Non-pigmented ciliary epithelial cell (primary cell): ENCODE results near the gene TCF12.

Experiments
- DNase-seq: peaks from one replicate; pipeline ENCODE4 v3.0.0-alpha.2; 2010; ENCODE audit warnings: low read depth

The TCF12 gene

GRCh38 chr15:57320631-57321220, 402.3 kb downstream of the TCF12 start:
- DNase-seq: peak; percentile 46

GRCh38 chr15:57321485-57321884, 403.0 kb downstream of the TCF12 start:
- DNase-seq: no peak

- DNase-seq: no peak
Measured at GRCh38 chr15:57321973-57322601, 403.6 kb downstream of the TCF12 start.

GRCh38 chr15:57322602-57323250, 404.3 kb downstream of the TCF12 start:
- DNase-seq: no peak

DNA sequence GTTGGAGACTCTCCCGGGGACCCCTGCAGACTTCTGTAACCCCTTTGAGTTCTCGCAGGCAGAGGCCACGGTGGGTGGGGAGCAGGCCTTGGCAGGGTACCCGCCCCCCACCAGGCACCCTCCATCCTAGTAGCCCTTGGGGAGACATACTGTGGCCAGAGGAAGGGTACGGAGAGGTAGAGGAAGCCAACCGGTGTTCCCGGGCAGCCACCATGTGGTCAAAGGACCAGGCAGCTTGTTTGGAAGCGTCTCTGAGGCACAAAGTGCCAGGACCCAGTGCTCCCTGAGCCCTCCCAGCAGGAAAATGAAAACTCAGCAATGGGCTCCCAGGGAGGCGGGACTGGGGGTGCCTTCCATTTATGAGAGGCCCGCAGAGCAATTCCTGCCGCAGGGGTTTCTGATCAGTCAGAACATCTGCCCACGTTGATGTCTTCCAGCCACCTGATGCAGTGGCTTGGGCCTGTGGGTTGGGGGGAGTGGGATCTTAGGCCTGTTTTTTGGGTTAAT, 404.9 kb downstream of the TCF12 start:
- no peak for DNase-seq

- DNase-seq: no peak
Measured at GRCh38 chr15:57323806-57324589, 405.6 kb downstream of the TCF12 start.

GRCh38 chr15:57324590-57324890, 406.1 kb downstream of the TCF12 start:
- no peak for DNase-seq

DNA sequence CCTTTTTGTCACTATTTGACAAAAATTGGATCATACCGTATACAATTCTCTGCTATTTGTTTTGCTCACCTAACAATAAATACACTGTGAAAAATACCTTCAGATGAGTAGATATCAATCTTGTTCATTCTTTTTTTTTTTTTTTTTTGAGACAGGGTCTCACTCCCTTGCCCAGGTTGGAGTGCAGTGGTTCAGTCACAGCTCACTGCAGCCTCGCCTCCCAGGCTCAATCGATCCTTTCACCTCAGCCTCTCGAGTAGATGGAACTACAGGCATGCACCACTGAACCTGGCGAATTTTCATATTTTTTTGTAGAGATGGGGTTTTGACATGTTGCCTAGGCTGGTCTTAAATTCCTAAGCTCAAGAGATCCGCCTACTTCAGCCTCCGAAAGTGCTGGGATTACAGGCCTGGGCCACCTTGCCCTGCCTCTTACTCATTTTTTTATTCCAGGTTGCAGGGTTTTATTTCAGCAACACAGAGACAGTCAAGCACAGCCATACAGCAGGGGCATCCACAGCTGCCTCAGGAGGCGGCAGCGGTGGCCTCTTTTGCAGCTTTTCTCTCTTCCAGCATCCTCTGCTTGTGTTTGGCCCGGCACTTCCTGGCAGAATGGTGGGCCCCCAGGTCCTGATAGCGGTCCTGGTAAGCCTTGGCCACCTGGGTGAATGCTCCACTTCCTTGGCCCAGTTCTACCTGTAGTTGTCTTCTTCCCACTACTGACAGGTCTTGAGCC, 406.7 kb downstream of the TCF12 start:
- no peak for DNase-seq

DNA sequence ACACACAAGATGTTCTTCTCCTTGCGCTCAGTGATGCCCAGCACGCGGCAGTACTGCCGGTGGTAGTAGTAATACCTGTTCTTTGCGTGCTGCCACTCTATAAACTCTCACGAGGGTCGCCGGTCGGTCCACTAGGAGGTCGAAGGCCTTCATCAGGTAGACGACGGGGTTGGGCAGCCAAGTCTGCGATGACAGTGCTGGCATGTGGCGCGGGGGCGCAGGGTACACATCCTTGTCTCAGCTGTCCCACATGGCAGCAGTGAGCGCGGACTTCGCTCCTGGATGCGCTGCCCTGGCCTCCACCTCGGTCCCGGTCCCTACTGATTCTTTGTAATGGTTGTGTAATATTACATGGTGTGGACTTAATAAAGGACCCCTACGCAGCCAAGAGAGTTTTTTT, 407.8 kb downstream of the TCF12 start:
- DNase-seq: no peak

GRCh38 chr15:57327985-57328471, 409.6 kb downstream of the TCF12 start:
- DNase-seq: peak; percentile 96

DNA sequence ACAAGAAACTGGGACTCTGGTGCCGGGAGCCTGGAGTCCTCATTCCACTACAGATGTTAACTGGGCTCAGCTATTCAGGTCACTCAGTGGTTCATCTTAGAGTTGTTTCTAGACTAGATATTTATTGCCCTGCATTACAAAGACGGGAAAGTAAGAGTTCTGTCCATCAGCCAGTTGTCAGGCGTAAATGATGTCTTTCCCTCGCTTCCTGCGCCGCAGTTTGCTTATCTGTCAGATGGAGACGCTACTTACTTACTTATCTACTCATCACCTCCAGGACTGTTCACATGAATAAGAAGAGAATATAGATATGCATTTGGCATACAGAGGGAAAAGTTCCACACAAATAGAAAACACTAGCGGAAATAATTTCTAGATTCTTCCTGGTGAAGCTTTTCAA, 410.0 kb downstream of the TCF12 start:
- DNase-seq: no peak

GRCh38 chr15:57328897-57329296, 410.5 kb downstream of the TCF12 start:
- DNase-seq: no peak

DNA sequence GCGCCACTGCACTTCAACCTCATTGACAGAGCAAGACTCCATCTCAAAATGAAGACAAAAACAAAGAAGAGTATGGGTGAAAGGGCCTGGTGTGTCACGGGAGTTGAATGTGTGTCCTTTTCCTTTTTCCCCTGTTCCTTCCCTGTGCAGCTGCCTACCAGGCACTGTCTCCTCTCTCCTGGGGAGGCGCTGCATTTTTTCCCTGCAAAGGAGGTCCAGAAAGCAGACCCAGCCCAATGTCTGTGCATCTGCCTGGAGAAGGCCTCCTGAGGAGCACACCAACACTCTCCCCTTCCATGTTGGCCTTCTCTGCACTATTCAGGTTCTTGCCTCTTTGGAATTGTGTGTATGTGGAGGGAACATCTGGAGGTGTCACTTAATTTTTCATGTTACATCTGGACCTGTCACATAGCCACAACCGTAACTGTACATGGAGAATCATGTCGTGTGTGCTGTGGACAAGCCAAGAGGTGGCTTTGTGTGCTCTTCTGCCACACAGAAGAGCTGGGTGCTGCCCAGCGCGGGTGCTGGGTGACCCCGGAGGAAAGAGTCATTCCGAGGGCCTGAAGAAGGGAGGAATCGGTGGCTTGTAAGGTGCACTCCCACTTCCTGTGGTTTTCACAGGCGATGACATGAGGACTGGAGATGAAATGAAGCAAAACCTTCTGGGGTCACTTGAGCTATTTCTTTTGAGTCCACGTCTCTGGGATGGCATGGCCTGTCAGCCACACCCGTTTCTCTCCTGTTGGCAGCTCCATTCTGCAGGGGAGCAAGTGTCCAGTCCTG, 411.3 kb downstream of the TCF12 start:
- DNase-seq: no peak

DNA sequence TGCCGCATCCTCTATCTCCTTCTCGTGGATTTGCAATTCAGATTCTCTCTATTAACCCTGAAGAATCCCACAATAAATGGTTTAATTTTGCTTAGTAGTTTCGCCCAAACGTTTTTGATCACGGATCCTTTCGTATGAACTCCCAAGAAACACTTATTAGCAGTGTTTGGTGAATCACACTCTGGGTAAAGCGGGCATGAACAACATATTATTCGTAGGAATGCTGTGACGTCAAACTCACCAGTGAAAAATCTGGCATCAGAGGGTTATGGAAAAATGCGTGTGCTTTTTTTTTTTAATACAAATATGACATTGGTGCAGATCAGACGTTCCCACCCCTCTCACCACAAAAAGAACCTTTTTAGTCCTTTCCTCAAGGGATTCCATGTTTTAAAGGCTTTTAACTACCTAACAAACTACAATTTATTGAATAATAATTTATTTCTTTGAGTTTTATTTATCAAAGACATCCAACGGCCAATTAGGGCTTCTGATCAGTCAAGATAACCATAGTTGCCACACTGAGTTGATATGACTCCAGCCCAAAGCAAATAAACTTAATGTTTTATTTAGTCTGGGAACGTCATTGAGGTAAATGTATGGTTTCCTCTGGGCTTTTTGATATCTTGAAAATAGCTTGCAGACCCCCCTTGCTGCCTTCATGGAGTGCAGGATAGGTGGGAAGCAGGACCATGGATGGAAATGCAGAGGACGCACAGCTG, 412.3 kb downstream of the TCF12 start:
- DNase-seq: no peak

- no peak for DNase-seq
Measured at GRCh38 chr15:57332326-57332725, 413.9 kb downstream of the TCF12 start.

DNA sequence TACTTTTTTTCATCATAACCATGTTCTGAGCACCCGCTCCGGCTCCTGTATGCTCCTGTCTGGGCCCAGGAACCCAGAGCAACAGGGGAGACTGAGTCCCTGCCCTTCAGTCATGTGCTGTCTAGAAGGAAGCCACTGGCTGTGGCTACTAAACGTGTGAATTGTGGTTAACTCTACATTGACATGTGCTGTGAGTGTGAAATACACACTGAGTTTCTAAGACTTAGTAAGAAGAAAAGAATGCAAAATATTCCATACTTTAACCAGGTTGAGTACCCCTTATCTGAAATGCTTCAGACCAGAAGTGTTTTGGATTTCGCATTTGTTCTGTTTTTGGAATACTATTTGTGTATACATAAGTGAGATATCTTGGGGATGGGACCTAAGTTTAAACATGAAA, 415.0 kb downstream of the TCF12 start:
- DNase-seq: peak; percentile 19

DNA sequence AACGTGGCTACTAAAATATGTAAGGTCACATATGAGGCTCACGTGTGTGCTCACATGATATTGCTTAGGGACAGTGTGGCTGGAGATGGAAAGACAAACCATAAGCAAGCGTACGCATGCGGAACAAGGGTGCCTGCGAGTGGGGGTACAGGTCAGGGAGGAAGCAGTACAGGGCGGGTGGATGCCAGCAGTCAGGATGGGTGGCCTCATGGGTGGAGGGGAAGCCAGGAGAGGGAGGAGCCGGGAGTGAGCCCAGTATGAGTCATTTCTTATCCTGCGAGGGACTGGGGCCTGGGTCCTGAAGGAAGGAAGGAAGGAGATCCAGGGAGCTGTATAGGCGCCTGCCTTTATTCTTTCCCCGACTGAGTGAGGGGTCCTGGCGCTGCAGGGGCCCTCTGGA, 415.8 kb downstream of the TCF12 start:
- no peak for DNase-seq

- no peak for DNase-seq
Measured at GRCh38 chr15:57335293-57335715, 416.9 kb downstream of the TCF12 start.

- no peak for DNase-seq
Measured at GRCh38 chr15:57335719-57336118, 417.3 kb downstream of the TCF12 start.

DNA sequence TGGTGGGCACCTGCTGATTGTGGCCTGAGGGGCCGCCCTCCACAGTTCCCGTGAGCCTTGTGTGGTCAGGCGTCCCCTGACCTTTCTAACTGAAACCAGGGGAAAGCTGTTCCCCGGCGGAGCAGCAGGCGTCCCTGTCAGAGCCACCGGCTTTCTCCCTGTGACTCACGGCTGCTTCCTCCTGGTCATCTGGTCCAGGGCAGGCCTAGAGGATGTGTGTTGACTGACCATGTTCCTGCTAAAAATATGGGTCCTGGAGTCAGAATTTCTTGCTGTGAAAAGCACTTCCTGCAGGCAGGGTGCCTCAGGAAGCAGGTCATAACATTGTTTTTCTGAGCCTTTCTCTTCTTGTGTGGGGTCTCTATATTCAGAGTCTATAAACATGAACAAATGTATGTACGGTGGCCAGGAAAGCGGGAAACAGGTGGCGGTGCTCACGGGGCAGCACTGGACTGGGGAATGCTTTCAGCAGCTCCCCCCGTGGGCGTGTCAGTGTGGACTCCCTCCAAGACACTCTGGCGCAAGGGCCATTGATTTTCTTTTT, 419.5 kb downstream of the TCF12 start:
- DNase-seq: no peak
